Measurements from ENCODE around the gene ARL15.

The ARL15 gene

DNA sequence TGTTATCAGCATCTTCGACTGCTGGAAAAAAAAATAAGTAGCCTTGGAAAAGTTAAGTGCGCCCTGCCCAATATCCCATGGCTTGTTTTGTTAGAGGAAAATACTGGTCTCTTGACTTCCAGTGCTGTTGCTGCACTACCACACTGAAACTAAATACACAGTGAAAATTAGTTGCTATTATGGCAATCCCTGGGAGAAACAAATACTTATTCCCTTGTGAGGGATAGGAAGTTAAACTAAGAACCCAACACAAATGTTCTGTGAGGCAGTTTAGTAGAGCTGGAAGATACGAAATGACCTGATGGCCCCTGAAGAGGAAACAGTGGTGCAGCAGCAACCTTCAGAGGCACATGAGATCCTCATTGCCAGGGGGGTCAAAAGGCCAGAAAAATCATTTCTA, 164.0 kb downstream of the ARL15 start:
- no peak for DNase-seq

DNA sequence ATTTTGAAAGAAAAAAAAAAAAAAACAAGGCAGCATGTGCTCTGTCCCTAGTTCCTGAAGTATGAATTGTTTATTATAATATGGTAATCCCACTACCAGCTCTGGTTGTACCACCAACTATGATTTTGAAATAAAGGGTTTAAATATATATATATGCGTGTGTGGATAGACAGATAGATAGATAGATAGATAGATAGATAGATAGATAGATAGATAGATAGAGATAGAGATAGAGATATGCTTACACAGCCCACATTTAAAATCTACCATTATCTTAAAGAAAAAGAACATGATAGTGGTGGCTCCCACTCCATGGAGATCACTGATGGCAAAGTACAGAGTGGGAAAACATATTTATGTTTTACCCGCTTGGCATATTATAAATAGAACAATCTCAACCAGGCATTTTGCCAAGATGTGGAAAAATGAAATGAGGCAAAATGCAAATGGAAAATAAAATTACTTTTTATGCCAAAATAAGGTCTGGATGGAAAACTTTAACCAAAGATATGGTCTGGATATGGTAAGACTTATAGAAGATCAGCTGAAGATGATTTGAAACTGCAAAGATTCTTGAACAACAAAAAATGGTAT, 170.0 kb downstream of the ARL15 start:
- DNase-seq: no peak

DNA sequence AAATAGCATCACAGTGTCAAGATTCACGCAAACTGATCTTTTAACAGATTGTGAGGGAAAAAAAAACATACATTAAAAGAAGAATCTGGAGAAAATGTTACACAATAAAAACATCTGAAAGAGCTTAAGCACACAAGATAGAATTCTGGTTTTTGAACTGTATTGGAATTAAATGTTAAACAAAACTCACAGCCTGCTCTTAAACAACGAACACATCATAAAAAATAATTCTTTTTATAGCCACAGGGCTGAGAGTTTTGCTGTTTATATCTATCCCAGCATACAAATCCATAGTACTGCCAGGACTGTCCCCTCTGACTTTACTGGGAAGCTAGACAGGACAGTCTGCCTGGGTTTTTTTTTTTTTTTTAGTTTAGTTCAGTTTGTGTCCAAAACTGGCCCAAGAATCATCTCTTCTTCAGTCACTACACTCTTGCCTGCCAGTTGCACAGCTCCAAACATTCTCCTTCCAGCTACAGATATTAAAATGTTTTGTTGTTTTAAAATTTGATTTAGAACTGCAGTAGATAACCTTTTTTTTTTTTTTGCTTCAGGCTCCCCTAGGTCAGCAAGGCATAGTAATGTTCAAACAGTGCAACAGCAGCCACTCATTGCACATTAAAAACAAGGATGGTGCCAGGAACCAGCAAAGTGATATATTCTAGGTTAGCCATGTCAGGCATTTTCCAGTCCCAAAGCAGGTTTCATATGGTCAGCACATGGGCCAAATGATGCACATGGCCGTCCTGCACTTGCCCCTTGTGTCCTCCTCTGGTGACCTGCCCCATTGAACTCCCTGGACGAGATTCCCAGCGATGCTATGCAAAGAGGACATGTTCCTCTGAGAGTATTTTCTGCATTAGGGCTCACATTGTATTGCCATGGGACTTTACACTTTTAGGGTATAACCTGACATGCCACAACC, 173.6 kb downstream of the ARL15 start:
- DNase-seq: no peak

DNA sequence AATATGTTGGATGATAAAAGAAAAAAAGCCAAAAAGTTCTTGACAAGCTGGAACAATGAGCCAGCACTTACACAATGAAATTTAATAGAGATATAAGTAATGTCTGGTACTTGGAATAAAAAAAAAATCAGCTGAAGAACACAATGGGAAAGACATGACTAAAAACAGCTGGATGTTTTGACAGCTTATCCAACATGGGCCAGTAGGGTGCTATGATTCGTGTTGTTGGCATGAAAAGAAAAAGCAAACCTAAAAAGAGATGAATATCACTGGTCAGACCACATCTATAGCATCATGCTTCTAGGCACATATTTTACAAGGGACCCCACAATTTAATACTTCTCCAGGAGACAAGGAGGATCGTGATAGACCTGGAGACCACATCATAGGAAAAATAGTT, 175.3 kb downstream of the ARL15 start:
- DNase-seq: no peak

DNA sequence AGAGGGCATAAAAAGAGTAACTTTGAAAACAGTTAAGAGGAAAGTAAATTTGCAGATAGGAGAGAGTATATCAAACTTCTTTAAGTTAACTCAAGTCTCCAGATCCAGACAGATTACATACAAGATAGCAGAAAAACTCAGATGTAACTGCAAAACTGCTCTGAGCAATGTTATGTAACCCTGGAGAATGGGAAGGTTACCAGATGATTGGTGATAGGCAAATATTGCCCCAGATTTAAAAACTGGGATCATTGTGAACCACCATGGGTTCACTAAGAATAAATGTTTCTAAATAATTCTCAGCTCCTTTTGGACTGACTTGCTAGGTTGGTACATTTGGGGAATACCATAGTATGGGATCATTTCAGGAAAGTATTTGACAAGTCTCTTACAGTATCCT, 176.5 kb downstream of the ARL15 start:
- no peak for DNase-seq

- DNase-seq: no peak
Observed at GRCh38 chr5:54120473-54120872, 189.9 kb downstream of the ARL15 start.

- DNase-seq: no peak
Observed at GRCh38 chr5:54117957-54118356, 192.4 kb downstream of the ARL15 start.

DNA sequence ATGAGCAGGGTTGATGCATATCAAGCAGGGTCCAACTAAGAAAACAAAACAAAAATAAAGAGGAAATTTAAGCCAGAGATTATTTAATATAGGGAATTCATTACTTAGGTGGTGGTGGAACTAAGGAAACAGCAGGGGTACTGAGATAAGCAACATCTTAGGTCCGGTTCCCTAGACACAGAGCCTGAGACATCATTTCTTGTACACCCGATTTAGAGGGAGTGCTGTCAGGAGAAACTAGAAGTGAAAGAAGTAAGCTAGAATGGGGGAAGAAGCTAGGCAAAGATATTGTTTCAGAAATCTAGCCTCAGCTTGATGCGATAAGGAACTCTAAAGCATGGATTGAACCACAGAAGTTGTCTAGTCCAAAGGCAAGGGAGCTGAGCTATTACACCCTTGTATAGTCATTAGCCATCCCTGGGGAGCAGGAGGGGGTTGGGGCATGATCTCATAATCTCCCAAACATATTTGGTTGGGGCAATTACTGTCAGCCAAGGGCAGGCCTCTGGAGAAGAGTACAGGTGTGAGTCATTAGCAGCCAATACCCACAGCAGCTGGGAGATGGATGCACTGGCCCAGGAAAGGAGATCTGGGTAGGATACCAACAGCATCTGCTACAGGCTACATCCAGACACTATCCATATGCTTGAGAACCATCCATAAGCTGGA, 194.5 kb downstream of the ARL15 start:
- no peak for DNase-seq

DNA sequence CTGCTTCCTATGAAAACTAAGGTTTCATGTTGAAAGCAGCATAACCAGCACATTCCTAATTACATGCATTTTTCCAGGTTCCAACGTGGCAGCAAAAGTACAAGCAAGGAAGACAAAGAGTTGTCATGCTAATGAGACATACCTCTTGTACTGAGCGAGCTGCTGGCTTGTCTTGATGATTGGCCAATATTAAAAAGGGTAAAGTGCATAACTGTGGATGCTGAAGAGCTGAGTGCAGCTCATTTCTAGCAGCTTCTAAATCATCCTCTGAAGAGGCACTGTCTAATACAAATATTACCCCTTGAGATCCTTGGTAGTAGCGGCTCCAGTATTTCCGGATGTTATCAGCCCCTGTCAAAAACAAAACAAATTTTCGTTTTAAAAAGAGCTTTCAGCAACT, 197.3 kb downstream of the ARL15 start:
- no peak for DNase-seq

GRCh38 chr5:54109626-54110330, 200.6 kb downstream of the ARL15 start:
- DNase-seq: no peak

DNA sequence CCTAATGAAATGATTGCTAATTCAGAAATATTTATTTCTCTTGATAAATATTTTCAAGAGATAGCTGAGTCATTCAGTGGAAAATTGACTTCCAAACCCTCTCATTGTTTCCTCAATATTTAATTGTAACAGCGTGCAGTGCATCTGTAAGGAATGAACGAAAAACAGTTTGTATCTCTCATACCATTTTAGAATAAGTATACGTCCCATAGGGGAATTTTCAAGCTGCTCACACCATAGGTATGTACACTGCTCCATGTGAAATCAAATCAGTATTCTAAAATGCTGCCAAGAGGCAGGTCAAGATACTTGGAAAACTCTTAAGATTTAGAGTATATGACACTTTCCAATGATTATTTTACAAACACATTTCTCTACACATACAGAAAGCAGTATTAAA, 202.2 kb downstream of the ARL15 start:
- no peak for DNase-seq

DNA sequence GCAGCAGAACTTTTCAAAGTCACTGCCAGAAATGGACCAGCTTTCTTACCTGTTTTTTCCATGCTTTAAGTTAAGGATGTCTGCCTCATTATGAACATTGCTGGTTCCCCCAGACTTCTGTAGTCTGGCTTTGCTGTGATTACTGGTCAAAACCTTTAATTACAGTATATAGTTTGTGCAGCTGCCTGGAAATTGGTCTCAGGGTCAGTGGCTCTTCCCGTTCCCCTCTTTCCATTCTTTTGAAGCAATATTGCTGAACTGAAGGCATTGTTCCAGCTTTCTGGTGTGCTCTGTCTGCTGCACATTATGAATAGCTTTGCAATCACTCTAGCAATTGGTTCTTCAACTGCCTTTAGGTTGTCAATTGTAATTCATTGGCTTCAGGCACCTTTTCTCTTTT, 206.5 kb downstream of the ARL15 start:
- no peak for DNase-seq

DNA sequence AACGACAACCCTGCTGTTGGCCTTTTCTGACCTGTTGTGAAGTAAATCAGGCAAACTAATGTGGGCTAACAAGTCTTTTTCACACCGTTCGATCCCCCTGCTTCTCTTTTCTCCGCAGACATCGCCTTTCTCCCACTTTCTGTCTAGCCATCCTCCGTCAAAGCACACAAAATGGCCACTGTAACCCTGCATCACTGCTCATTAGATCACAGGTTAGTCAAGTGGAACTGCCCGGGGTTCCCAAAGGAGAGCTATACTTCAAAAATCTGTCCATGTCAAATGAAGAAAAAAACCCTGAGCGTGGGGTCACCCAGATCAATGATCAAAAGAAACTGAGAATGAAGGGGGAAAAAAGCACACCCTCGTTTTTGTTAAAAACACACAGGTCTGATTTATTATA, 212.1 kb downstream of the ARL15 start:
- DNase-seq: no peak

DNA sequence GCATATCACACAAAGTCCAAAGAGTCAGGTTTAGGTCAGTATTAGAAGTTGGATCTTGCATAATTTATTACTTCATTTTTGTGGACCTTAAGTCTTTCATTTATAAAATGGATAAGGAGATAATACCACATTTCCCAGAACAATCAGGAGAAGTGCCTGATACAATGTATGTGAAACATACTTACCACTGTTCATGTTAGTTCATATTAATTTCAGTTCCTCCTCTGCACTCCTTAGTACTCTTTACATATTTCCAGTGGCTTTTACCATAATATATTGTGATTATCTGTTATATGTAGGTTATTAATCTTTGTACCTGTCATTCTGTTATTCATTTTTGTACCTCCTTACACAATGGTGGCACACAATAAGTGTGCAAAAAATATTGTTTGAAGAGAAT, 214.4 kb downstream of the ARL15 start:
- no peak for DNase-seq

- DNase-seq: no peak
Observed at GRCh38 chr5:54094706-54095105, 215.7 kb downstream of the ARL15 start.

GRCh38 chr5:54093861-54094260, 216.5 kb downstream of the ARL15 start:
- no peak for DNase-seq

DNA sequence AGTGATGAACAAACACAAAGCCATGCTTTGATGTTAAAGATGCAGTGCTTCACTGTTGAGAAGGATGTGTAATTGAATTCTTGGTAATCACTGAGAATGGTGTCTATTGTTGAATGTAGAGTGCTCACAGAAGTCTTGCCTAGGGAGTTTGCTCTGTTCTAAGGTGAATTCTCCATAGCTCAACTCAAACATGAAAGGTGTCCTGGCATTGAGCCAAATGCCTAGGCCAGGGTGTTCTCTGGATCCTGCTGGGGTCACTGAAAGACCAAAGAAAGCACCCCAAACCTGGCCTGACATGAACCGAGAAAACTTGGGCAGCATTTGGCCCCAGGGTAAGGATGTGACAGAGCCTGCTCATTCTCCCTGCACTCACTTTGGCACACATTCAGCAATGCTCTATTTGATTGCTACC, 217.3 kb downstream of the ARL15 start:
- DNase-seq: no peak

DNA sequence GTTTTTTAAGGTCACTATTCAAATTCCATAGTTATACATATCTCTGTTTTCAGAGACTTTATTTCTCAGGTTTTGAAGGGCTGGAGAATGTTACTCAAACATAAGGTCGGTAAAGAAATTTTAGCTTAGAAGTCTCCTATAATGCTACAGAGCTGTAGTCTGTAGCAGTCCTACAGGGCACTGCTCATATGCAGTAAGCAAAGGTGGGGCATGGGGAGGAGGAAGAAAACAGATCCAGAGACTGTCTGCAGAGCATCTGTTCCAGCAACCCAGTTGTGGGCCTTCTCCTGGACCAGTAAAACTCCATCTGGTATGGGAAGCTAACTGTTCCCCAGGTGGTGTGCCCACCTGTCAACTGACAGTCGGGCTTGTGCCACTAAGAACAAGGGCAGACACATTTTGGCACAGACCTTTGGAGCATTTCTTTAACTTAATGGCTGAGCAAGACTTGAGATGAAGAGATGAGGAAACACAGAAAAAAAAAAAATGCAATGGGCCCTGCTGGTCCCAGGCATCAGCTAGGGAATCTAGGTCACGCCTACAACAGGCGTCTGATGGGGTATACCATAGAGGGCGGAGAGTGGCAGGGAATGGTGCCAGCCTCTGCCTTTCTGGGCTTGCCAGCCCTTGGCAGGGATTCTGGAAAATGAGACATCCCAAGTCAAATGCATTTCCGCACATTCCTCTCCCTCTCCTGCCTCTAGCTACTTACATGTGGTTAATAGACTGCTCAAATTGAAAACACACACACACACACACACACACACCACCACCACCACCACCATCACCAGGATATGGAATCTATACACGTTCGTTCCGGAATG, 218.9 kb downstream of the ARL15 start:
- peak; percentile 19 to 61 for DNase-seq

GRCh38 chr5:54090495-54091120, 219.8 kb downstream of the ARL15 start:
- no peak for DNase-seq

- DNase-seq: no peak
Observed at GRCh38 chr5:54088081-54088480, 222.3 kb downstream of the ARL15 start.

DNA sequence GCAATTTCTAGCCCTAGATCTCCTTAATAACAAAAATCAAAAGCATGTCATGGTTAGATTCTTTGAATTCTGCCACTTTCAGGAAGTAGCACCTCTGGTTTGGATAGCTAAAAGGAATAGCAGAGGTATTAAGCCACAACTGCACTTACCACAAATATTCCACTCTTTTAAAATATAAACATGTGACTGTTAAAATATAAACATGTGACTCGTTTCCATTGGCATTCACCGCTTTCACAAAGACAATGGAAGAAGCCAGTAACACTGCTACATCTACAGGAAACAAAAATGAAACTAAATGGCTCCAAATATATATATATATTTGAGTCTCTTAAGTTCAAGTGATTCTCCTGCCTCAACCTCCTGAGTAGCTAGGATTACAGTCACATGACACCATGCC, 222.9 kb downstream of the ARL15 start:
- DNase-seq: no peak

DNA sequence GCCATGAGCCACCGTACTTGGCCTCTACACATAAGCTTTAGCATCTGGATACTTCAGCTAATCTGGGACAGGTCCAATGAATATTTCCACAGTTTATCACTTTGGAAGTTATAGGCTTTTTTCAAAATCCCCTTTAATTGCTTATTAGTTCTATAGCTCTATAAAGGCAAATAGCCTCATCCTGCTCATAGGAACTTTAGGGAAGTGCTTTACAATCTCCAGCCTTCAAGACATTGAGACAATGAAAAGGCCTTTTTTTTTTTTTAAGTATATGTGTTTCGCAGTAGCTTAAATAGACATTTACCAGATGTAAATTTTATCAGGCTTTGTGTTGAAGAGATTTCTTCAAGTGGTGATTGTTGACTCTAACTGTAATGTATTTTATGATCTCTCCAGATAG, 224.2 kb downstream of the ARL15 start:
- no peak for DNase-seq

All from cerebellar nuclear complex (tissue), 1 donor.